COLO668 (cell line): ENCODE data around the gene PCBP1.
"Not testable (repeated sequence)": the region's sequence is repeated elsewhere in the genome, so short reads cannot be mapped to it uniquely, and the experiment has no call there.

ENCODE experiments used
- DNase-seq: peaks from one replicate; lab custom pipeline; 2025; ENCODE audit not compliant: unreplicated experiment; lab: John Stamatoyannopoulos, UW

Gene PCBP1

GRCh38 chr2:70095720-70096670 lies 8.7 kb downstream of the PCBP1 start:
- no peak for DNase-seq

- DNase-seq: no peak
Observed at GRCh38 chr2:70098032-70098431, 10.8 kb downstream of the PCBP1 start.

- DNase-seq: no peak
Observed at GRCh38 chr2:70099270-70099669, 12.0 kb downstream of the PCBP1 start.

- DNase-seq: no peak
Observed at GRCh38 chr2:70101174-70101573, 13.9 kb downstream of the PCBP1 start.

GRCh38 chr2:70101686-70102085 lies 14.4 kb downstream of the PCBP1 start:
- not testable (repeated sequence) for DNase-seq

GRCh38 chr2:70102323-70102905 lies 15.1 kb downstream of the PCBP1 start:
- DNase-seq: not testable (repeated sequence)

GRCh38 chr2:70103531-70104061 lies 16.3 kb downstream of the PCBP1 start:
- DNase-seq: no peak

GRCh38 chr2:70104231-70105111 lies 17.2 kb downstream of the PCBP1 start:
- no peak for DNase-seq

- DNase-seq: not testable (repeated sequence)
Observed at GRCh38 chr2:70106138-70106537, 18.9 kb downstream of the PCBP1 start.

- DNase-seq: not testable (repeated sequence)
Observed at GRCh38 chr2:70110397-70110796, 23.1 kb downstream of the PCBP1 start.

- DNase-seq: no peak
Observed at GRCh38 chr2:70111752-70112591, 24.7 kb downstream of the PCBP1 start.

GRCh38 chr2:70113359-70114070 lies 26.2 kb downstream of the PCBP1 start:
- no peak for DNase-seq

GRCh38 chr2:70115646-70116442 lies 28.6 kb downstream of the PCBP1 start:
- no peak for DNase-seq

- no peak for DNase-seq
Observed at GRCh38 chr2:70116936-70117552, 29.8 kb downstream of the PCBP1 start.

- no peak for DNase-seq
Observed at GRCh38 chr2:70118798-70119454, 31.6 kb downstream of the PCBP1 start.

GRCh38 chr2:70121627-70122372 lies 34.5 kb downstream of the PCBP1 start:
- DNase-seq: no peak

GRCh38 chr2:70122470-70122869 lies 35.2 kb downstream of the PCBP1 start:
- no peak for DNase-seq
